ENCODE results near the gene SLC7A4.

Gene SLC7A4

GRCh38 chr22:20992056-20992442 is 40.3 kb downstream of the SLC7A4 start:
- H3K9me3 ChIP-seq (ENCODE audit: insufficient read depth, low read length) = no peaks in the 10 kb centered on the region
- H3K4me3 ChIP-seq (ENCODE audit: low read length) = no peak overlapping the region
- H3K4me2 ChIP-seq (ENCODE audit: low read length) = no peak overlapping the region
- peaks cover 28% of the 10 kb centered on the region for H3K36me3 ChIP-seq (replicated peaks; ENCODE audit: low read depth, low read length)
- H4K20me1 ChIP-seq (ENCODE audit: insufficient read depth, low read length) = no peaks in the 10 kb centered on the region
- no peak overlapping the region for H3K27ac ChIP-seq (ENCODE audit: low read length)
- no peaks in the 10 kb centered on the region for H3K79me2 ChIP-seq (ENCODE audit: low read length)
- no peak overlapping the region for H3K9ac ChIP-seq (ENCODE audit: low read length)
- TF ChIP-seq EZH2phosphoT487 (IDR thresholded peaks at IDR 0.05; ENCODE audit: low read depth) = no peak
- TF ChIP-seq CTCF (IDR thresholded peaks at IDR 0.05; ENCODE audit: low read depth, low read length) = no peak
- no peak overlapping the region for H2AFZ ChIP-seq (ENCODE audit: low read depth, low read length)
- no peaks in the 10 kb centered on the region for H3K4me1 ChIP-seq (ENCODE audit: low read length)
- H3K27me3 ChIP-seq (ENCODE audit: low read depth, low read length) = no peaks in the 10 kb centered on the region

- H3K4me2 ChIP-seq (ENCODE audit: low read length) = no peak overlapping the region
- no peak overlapping the region for H3K4me3 ChIP-seq (ENCODE audit: low read length)
- no peak overlapping the region for H3K27ac ChIP-seq (ENCODE audit: low read length)
- H4K20me1 ChIP-seq (ENCODE audit: insufficient read depth, low read length) = no peaks in the 10 kb centered on the region
- H3K79me2 ChIP-seq (ENCODE audit: low read length) = no peaks in the 10 kb centered on the region
- peaks cover 23% of the 10 kb centered on the region for H3K36me3 ChIP-seq (replicated peaks; ENCODE audit: low read depth, low read length)
- TF ChIP-seq EZH2phosphoT487 (IDR thresholded peaks at IDR 0.05; ENCODE audit: low read depth) (no peak), CTCF (IDR thresholded peaks at IDR 0.05; ENCODE audit: low read depth, low read length) (no peak)
- H3K9me3 ChIP-seq (ENCODE audit: insufficient read depth, low read length) = no peaks in the 10 kb centered on the region
- no peak overlapping the region for H2AFZ ChIP-seq (ENCODE audit: low read depth, low read length)
- H3K27me3 ChIP-seq (ENCODE audit: low read depth, low read length) = no peaks in the 10 kb centered on the region
- H3K9ac ChIP-seq (ENCODE audit: low read length) = no peak overlapping the region
- no peaks in the 10 kb centered on the region for H3K4me1 ChIP-seq (ENCODE audit: low read length)
Measured at GRCh38 chr22:20991252-20992055, 40.9 kb downstream of the SLC7A4 start.

GRCh38 chr22:20990184-20991180 is 41.9 kb downstream of the SLC7A4 start:
- Histone ChIP-seq H3K4me3 (ENCODE audit: low read length) (no peak overlapping the region), H2AFZ (ENCODE audit: low read depth, low read length) (no peak overlapping the region), H3K4me2 (ENCODE audit: low read length) (no peak overlapping the region), H3K9me3 (ENCODE audit: insufficient read depth, low read length) (no peaks in the 10 kb centered on the region), H3K9ac (ENCODE audit: low read length) (no peak overlapping the region), H3K27ac (ENCODE audit: low read length) (no peak overlapping the region), H3K36me3 (replicated peaks; ENCODE audit: low read depth, low read length) (peaks cover 28% of the 10 kb centered on the region), H3K27me3 (ENCODE audit: low read depth, low read length) (no peaks in the 10 kb centered on the region), H3K79me2 (ENCODE audit: low read length) (no peaks in the 10 kb centered on the region), H4K20me1 (ENCODE audit: insufficient read depth, low read length) (no peaks in the 10 kb centered on the region), H3K4me1 (ENCODE audit: low read length) (no peaks in the 10 kb centered on the region)
- TF ChIP-seq CTCF (IDR thresholded peaks at IDR 0.05; ENCODE audit: low read depth, low read length) = no peak
- no peak for TF ChIP-seq EZH2phosphoT487 (IDR thresholded peaks at IDR 0.05; ENCODE audit: low read depth)
